HT-29 (cell line): ENCODE measurements around the gene TRABD. TPM values are rescaled to one million over a fixed set of nuclear protein-coding genes. Genes with fewer than 3 reads are reported as not detected.
A peak's percentile ranks its signal among the peaks of the same experiment; 100 is the strongest.

Source experiments
- DNase-seq: peaks from one replicate; pipeline ENCODE4 v3.0.0-alpha.2; 2015; ENCODE audit warnings: low spot score
- total RNA-seq: library from RNA; depleted of rRNA; stranded (reverse); fragments of >200 nt; shearing (Covaris generic); gene quantifications from 2 replicates; pipeline ENCODE4 v1.2.3, GENCODE V29; 2014

The TRABD gene
- total RNA-seq, 1 experiment from 2014 or later = 82.3 TPM

- DNase-seq = no peak
Measured at GRCh38 chr22:50173983-50174355, 11.7 kb upstream of the TRABD start.

- no peak for DNase-seq
Measured at GRCh38 chr22:50174382-50175190, 11.1 kb upstream of the TRABD start.

- DNase-seq = no peak
Measured at GRCh38 chr22:50175191-50175461, 10.6 kb upstream of the TRABD start.

GRCh38 chr22:50175921-50176849, 9.5 kb upstream of the TRABD start:
- DNase-seq = no peak

GRCh38 chr22:50176850-50177536, 8.7 kb upstream of the TRABD start:
- no peak for DNase-seq

GRCh38 chr22:50177537-50178470, 7.9 kb upstream of the TRABD start:
- no peak for DNase-seq

GRCh38 chr22:50178471-50178864, 7.2 kb upstream of the TRABD start:
- DNase-seq = no peak

- no peak for DNase-seq
Measured at GRCh38 chr22:50178871-50179869, 6.5 kb upstream of the TRABD start.

- DNase-seq = no peak
Measured at GRCh38 chr22:50179937-50180726, 5.6 kb upstream of the TRABD start.

- no peak for DNase-seq
Measured at GRCh38 chr22:50180727-50181521, 4.8 kb upstream of the TRABD start.

GRCh38 chr22:50182176-50183081, 3.3 kb upstream of the TRABD start:
- peak; percentile 84 for DNase-seq

- no peak for DNase-seq
Measured at GRCh38 chr22:50183141-50183971, 2.4 kb upstream of the TRABD start.

- peak; percentile 64 for DNase-seq
Measured at GRCh38 chr22:50184004-50184901, 1.5 kb upstream of the TRABD start.

GRCh38 chr22:50184902-50185374, 775 bp upstream of the TRABD start:
- no peak for DNase-seq

- DNase-seq = no peak
Measured at GRCh38 chr22:50186181-50186714, 535 bp downstream of the TRABD start.
